ENCODE measurements around the gene RCN2.

RCN2 gene

DNA sequence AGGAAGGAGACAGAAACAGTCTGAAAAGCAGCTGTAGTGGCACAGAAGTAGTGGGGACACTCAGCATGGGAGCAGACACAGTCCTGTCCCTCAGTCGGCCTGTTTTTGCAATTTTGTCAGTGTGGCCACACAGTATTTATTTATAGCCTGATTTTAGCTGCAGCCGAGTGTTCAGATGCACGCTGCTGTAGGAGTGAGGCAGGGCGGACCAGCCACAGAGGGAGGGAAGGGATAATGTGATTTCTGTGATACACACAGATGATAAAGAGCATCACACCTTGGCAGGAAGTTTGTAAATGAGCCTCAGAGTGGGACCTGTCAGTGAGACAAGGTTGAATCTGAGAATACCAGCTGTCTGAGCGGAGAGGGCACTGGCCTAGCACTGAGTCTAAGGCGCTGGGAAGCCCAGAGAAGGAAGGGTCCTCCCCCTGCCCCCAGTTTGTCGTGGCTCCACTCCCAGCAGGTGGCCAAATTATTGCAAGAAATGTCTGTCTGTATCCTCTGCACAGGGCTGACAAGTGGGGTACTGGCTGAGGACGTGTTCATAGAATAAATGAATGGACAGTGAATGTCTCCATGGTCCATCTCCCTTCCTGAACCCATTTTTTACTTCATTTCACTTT, 67.2 kb downstream of the RCN2 start:
- Mint-ChIP-seq H3K4me3 (peak overlapping the region; percentile 94), H3K9me3 (no peaks in the 10 kb centered on the region), H3K27me3 (no peaks in the 10 kb centered on the region), H3K27ac (peak overlapping the region; percentile 79), H3K36me3 (peaks cover 50% of the 10 kb centered on the region), H3K4me1 (peaks cover 83% of the 10 kb centered on the region)
- CTCF ChIA-PET, result interaction anchor here (1.1 to 7.5 kb wide), 4 partner anchors 10 to 25 kb away, joined by 5 to 62 read pairs (median 36); no protein-coding TSS in a partner anchor
- peak; percentile 30 for DNase-seq

DNA sequence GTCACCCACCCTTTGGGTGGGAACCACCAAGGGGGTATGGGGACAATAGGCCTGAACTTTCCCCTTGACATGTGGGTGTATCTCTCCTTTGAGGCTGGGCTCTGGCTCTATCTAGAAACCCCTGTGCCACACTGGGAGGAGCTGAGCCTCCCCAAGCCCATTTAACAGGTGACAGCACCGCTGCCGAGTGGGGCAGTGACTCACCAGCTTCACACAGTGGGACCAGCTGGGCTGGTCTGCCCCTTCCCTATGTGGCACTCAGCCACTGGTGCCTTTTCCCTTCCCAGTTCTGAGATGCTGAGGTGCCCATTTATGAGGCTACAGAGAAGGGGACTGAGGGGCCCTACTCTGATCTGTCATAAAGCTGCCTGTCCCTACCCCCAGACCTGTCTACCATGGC, 68.4 kb downstream of the RCN2 start:
- DNase-seq, result peak; percentile 21
- H3K27ac Mint-ChIP-seq, result no peak overlapping the region
- peaks cover 83% of the 10 kb centered on the region for H3K4me1 Mint-ChIP-seq
- no peaks in the 10 kb centered on the region for H3K27me3 Mint-ChIP-seq
- H3K9me3 Mint-ChIP-seq, result no peaks in the 10 kb centered on the region
- peaks cover 59% of the 10 kb centered on the region for H3K36me3 Mint-ChIP-seq
- CTCF ChIA-PET, result interaction anchor here (7.5 kb wide), 1 partner anchor 25 kb away, joined by 62 read pairs; no protein-coding TSS in a partner anchor
- H3K4me3 Mint-ChIP-seq, result no peak overlapping the region

DNA sequence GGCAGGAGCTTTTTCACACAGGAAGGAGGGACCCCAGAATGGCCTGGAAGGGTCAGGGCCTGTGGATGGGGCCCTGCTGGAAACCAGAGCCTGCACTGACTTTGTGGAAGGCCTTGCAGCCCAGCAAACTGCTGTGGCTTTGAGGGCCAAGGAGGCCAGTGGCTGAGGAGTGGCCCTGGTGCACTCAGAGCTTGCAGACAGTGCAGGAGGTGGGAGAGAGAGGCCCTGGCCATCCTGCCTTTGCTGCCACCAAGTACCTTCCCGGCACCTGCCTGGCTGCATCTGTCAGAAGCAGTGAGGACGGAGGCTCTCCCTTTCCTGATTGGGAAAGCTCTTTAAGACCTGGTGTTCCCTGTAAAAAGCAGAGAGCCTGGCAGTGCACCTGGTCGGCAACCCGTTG, 69.8 kb downstream of the RCN2 start:
- Mint-ChIP-seq H3K9me3 (no peaks in the 10 kb centered on the region), H3K36me3 (peaks cover 63% of the 10 kb centered on the region), H3K27me3 (no peaks in the 10 kb centered on the region), H3K4me1 (peaks cover 92% of the 10 kb centered on the region), H3K27ac (peak overlapping the region; percentile 88), H3K4me3 (peak overlapping the region; percentile 23)
- no peak for DNase-seq
- CTCF ChIA-PET, result no interaction called here

GRCh38 chr15:77001966-77002365, 70.4 kb downstream of the RCN2 start:
- peak; percentile 18 for DNase-seq
- CTCF ChIA-PET, result no interaction called here
- Mint-ChIP-seq H3K4me3 (peak overlapping the region; percentile 26), H3K27ac (peak overlapping the region; percentile 90), H3K9me3 (no peaks in the 10 kb centered on the region), H3K27me3 (no peaks in the 10 kb centered on the region), H3K36me3 (peaks cover 66% of the 10 kb centered on the region), H3K4me1 (peaks cover 97% of the 10 kb centered on the region)

GRCh38 chr15:77002436-77002835, 70.9 kb downstream of the RCN2 start:
- H3K36me3 Mint-ChIP-seq, result peaks cover 64% of the 10 kb centered on the region
- H3K9me3 Mint-ChIP-seq, result no peaks in the 10 kb centered on the region
- H3K4me3 Mint-ChIP-seq, result peak overlapping the region; percentile 68
- peak overlapping the region; percentile 90 for H3K27ac Mint-ChIP-seq
- peak; percentile 24 for DNase-seq
- CTCF ChIA-PET, result interaction anchor here (0.8 to 1.1 kb wide), 2 partner anchors 23 to 29 kb away, joined by 3 read pairs; no protein-coding TSS in a partner anchor
- H3K27me3 Mint-ChIP-seq, result no peaks in the 10 kb centered on the region
- H3K4me1 Mint-ChIP-seq, result peaks cover 95% of the 10 kb centered on the region

DNA sequence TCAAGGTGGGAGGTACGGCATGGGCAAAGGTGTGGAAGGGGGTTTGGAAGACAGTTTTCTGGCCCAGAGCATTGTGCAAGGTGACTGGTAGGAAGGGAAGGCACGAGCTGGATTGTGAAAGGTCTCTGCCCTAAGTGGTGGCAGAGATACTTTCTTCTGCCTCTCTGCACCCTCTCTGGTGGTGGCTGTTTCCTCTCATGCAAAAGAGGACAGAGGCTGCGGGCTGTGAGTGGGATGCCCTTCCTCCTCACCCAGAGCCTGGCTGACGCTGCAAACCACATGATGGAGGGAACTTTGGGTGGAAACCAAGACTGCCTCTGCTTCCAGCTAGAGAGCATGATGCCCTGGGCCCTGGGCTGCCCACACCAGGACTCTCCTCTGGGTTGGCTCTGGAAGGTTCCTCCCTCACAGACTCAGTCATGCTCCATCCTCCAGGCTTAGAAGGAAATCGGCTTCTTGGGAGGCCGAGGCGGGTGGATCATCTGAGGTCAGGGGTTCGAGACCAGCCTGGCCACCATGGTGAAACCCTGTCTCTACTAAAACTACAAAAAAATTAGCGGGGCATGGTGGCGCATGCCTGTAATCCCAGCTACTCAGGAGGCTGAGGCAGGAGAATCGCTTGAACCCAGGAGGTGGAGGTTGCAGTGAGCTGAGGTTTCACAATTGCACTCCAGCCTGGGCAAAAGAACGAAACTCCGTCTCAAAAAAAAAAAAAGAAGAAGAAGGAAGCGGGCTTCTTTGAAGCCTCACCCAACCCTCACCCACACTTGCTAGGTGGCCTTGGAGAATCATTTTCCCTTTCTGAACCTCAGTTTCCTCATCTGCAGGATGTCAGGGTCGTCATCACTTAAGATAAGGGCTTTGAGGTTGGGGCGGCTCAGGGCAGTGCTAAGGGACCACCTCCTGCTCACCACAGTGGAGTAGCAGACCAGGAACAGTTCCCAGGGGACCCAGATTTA, 71.7 kb downstream of the RCN2 start:
- H3K4me3 Mint-ChIP-seq, result peak overlapping the region; percentile 68
- CTCF ChIA-PET, result interaction anchor here (0.8 to 1.4 kb wide), 4 partner anchors 10 to 30 kb away, joined by 3 to 4 read pairs (median 3); no protein-coding TSS in a partner anchor
- peak overlapping the region; percentile 90 for H3K27ac Mint-ChIP-seq
- H3K9me3 Mint-ChIP-seq, result no peaks in the 10 kb centered on the region
- DNase-seq, result peak; percentile 84
- peaks cover 60% of the 10 kb centered on the region for H3K36me3 Mint-ChIP-seq
- peaks cover 87% of the 10 kb centered on the region for H3K4me1 Mint-ChIP-seq
- no peaks in the 10 kb centered on the region for H3K27me3 Mint-ChIP-seq
